Muscle layer of colon (tissue), 2 donors: ENCODE data around the gene EVA1B.

Experiments
- H3K27ac ChIP-seq: one replicate; pipeline ENCODE4 v1.7.0; 2013; ENCODE audit warnings: low read depth, mild to moderate bottlenecking, low read length, moderate library complexity
- H3K27me3 ChIP-seq, 2 donors: one replicate each; pipeline ENCODE4 v1.7.0; 2013; ENCODE audit warnings: low read length in 2 of 2, mild to moderate bottlenecking in 2 of 2; ENCODE audit not compliant: insufficient read depth in 2 of 2, control insufficient read depth in 1 of 2
- H3K36me3 ChIP-seq: one replicate; pipeline ENCODE4 v1.7.0; 2013; ENCODE audit warnings: mild to moderate bottlenecking, low read length; ENCODE audit not compliant: insufficient read depth
- H3K4me1 ChIP-seq: one replicate; pipeline ENCODE4 v1.7.0; 2013; ENCODE audit warnings: mild to moderate bottlenecking, low read length; ENCODE audit not compliant: insufficient read depth
- H3K4me3 ChIP-seq, 2 donors: one replicate each; pipeline ENCODE4 v1.7.0; 2013; ENCODE audit warnings: low read length in 2 of 2, low read depth in 1 of 2, mild to moderate bottlenecking in 1 of 2, moderate library complexity in 1 of 2
- H3K9ac ChIP-seq: one replicate; pipeline ENCODE4 v1.7.0; 2013; ENCODE audit warnings: low read length
- H3K9me3 ChIP-seq: one replicate; pipeline ENCODE4 v1.7.0; 2013; ENCODE audit warnings: mild to moderate bottlenecking, low read length
- donor health status: abdominal sarcoma.
- donor health status: Adenocarcinoma of cecum.

Gene EVA1B

DNA sequence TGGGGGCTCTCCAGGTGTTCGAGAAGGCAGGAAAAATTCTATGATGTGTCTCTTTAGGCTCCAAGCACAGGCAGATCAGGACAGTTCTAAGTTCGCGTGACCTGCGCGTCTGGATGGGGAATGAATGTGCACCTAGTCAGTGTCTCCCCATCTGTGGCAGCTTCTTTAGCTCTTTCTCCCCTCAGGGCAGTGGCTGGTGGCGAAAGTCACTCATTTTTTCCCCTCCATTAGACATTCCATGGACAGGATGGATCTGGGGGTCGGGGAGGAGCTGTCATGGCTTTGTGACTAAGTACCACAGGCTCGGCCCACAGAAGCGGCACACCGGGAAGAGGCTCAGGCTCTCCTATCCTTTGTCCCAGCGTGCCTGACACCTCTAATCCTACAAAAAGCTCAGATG lies 31.0 kb upstream of the EVA1B start:
- Histone ChIP-seq H3K4me3 (no peak overlapping the region), H3K9ac (no peak overlapping the region), H3K36me3 (peaks cover 62% of the 10 kb centered on the region), H3K27me3 (no peaks in the 10 kb centered on the region), H3K4me1 (peaks cover 24% of the 10 kb centered on the region), H3K27ac (no peak overlapping the region), H3K9me3 (no peaks in the 10 kb centered on the region)

GRCh38 chr1:36352910-36353878 lies 29.7 kb upstream of the EVA1B start:
- Histone ChIP-seq H3K36me3 (peaks cover 67% of the 10 kb centered on the region), H3K4me3 (no peak overlapping the region), H3K9me3 (no peaks in the 10 kb centered on the region), H3K27me3 (no peaks in the 10 kb centered on the region), H3K27ac (no peak overlapping the region), H3K9ac (no peak overlapping the region), H3K4me1 (peaks cover 29% of the 10 kb centered on the region)

GRCh38 chr1:36352125-36352909 lies 28.9 kb upstream of the EVA1B start:
- peak overlapping the region in 1 of 2 donors; percentile 39 for H3K4me3 ChIP-seq
- peaks cover 29% of the 10 kb centered on the region for H3K4me1 ChIP-seq
- H3K9me3 ChIP-seq: no peaks in the 10 kb centered on the region
- peaks cover 65% of the 10 kb centered on the region for H3K36me3 ChIP-seq
- no peak overlapping the region for H3K27ac ChIP-seq
- H3K27me3 ChIP-seq: no peaks in the 10 kb centered on the region
- no peak overlapping the region for H3K9ac ChIP-seq

- Histone ChIP-seq H3K36me3 (peaks cover 66% of the 10 kb centered on the region), H3K4me1 (peaks cover 29% of the 10 kb centered on the region), H3K4me3 (peak overlapping the region in 1 of 2 donors; percentile 39), H3K27me3 (no peaks in the 10 kb centered on the region), H3K9ac (no peak overlapping the region), H3K9me3 (no peaks in the 10 kb centered on the region), H3K27ac (peak overlapping the region; percentile 54)
Observed at GRCh38 chr1:36351227-36351977, 28.0 kb upstream of the EVA1B start.

DNA sequence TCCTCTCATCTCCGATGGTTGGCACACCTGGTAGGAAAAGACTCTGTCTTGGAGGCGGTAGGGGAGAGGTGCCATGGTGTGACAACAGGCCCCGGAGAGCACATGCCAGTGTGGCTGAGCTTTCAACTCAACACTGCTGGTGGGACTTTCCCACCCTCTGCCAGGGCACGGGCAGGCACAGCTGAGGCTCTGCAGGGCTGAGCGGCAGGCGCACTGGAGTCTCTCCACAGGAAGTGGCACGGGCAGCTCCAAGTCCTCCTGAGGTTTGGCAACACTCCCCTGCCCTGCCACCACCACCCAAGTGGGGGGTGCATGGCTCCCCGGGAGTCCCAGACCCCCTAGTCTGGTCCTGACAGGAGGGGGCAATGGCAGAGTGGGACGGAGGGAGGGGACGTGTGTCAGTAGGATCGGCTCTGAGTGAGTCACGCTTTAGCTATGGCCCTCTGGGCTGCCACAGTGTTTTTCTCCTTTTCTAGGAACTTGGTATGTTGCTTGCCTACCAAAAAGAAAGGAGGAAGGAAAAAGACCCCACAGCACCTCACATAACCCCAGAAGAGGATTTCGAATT lies 27.3 kb upstream of the EVA1B start:
- Histone ChIP-seq H3K4me3 (peak overlapping the region in 1 of 2 donors; percentile 39), H3K27ac (peak overlapping the region; percentile 43), H3K36me3 (peaks cover 65% of the 10 kb centered on the region), H3K9ac (no peak overlapping the region), H3K9me3 (no peaks in the 10 kb centered on the region), H3K4me1 (peaks cover 29% of the 10 kb centered on the region), H3K27me3 (no peaks in the 10 kb centered on the region)

DNA sequence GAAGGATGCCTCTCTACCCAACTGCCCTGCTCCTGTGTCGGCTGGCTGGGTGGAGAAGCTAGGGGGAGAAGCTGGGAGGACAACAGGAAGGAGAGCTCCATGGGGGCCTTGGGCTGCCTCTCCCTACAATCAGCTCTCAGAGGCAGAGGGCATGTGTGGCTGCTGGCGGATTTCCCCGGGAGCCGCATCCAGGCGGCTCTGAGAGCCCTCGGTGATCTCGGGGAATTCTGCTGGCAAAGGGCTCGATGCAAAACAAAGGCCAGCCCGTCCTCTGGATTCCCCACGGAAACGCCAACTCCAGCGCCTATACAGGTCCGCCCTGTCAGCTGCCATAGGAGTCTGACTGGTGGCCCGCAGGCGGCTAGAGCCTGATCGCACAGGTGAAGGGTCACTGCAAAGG lies 26.4 kb upstream of the EVA1B start:
- H3K4me3 ChIP-seq: no peak overlapping the region
- peaks cover 29% of the 10 kb centered on the region for H3K4me1 ChIP-seq
- peak overlapping the region; percentile 43 for H3K27ac ChIP-seq
- no peak overlapping the region for H3K9ac ChIP-seq
- peaks cover 64% of the 10 kb centered on the region for H3K36me3 ChIP-seq
- H3K9me3 ChIP-seq: no peaks in the 10 kb centered on the region
- no peaks in the 10 kb centered on the region for H3K27me3 ChIP-seq

GRCh38 chr1:36349241-36349671 lies 25.8 kb upstream of the EVA1B start:
- Histone ChIP-seq H3K4me1 (peaks cover 29% of the 10 kb centered on the region), H3K27ac (no peak overlapping the region), H3K4me3 (no peak overlapping the region), H3K9me3 (no peaks in the 10 kb centered on the region), H3K27me3 (no peaks in the 10 kb centered on the region), H3K9ac (no peak overlapping the region), H3K36me3 (peaks cover 62% of the 10 kb centered on the region)

GRCh38 chr1:36346741-36347370 lies 23.4 kb upstream of the EVA1B start:
- peaks cover 53% of the 10 kb centered on the region for H3K36me3 ChIP-seq

GRCh38 chr1:36345353-36345752 lies 21.9 kb upstream of the EVA1B start:
- Histone ChIP-seq H3K36me3 (peaks cover 61% of the 10 kb centered on the region), H3K9ac (no peak overlapping the region)

More at GRCh38 chr1:36346741-36347370, 23.4 kb upstream of the EVA1B start:
- Histone ChIP-seq H3K27me3 (no peaks in the 10 kb centered on the region), H3K9me3 (no peaks in the 10 kb centered on the region), H3K9ac (no peak overlapping the region), H3K27ac (no peak overlapping the region), H3K4me3 (no peak overlapping the region), H3K4me1 (peaks cover 26% of the 10 kb centered on the region)

DNA sequence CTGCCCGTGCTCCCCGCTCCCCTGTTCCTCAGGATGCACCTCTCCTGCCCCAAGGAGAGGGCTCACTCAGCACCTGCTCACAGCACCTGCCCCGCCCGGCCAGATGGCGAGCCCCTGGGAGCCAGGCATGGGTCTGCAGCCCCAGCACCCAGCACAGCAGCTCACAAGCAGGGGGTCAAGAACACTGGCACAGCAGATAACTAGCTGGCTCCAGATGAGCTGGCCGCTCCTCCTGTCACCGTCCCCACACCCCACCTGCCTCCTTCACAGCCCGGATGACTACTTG lies 20.9 kb upstream of the EVA1B start:
- no peak overlapping the region for H3K9ac ChIP-seq
- H3K27me3 ChIP-seq: no peaks in the 10 kb centered on the region
- H3K4me1 ChIP-seq: peaks cover 4% of the 10 kb centered on the region
- H3K27ac ChIP-seq: no peak overlapping the region
- peaks cover 61% of the 10 kb centered on the region for H3K36me3 ChIP-seq
- no peaks in the 10 kb centered on the region for H3K9me3 ChIP-seq
- H3K4me3 ChIP-seq: no peak overlapping the region

More at GRCh38 chr1:36345353-36345752, 21.9 kb upstream of the EVA1B start:
- H3K9me3 ChIP-seq: no peaks in the 10 kb centered on the region
- no peak overlapping the region for H3K4me3 ChIP-seq
- no peaks in the 10 kb centered on the region for H3K27me3 ChIP-seq
- H3K4me1 ChIP-seq: peaks cover 11% of the 10 kb centered on the region
- no peak overlapping the region for H3K27ac ChIP-seq
